Activated B cell treated with CpG ODN at 0.5 μM for 24 hours (primary cell): ENCODE measurements around the gene SPOP. TPM values are rescaled to one million over a fixed set of nuclear protein-coding genes. Genes with fewer than 3 reads are reported as not detected.

Source experiments
- ATAC-seq: fragments of 200-7000 bp; cut with Tn5 transposase; one replicate; pipeline ENCODE4 v1.10.0; 2021; ENCODE audit warnings: low read depth, mild to moderate bottlenecking, moderate library complexity
- CTCF ChIA-PET: fragments of 350-600 bp; sonication (Branson Sonifier 250); formaldehyde crosslinking; loops from one replicate; lab custom pipeline; 2021; ENCODE audit warnings: antibody characterized with exemption; lab: Charles Lee
- POLR2A ChIA-PET: fragments of 350-600 bp; sonication (Branson Sonifier 250); formaldehyde crosslinking; loops from one replicate; lab custom pipeline; 2021; ENCODE audit warnings: antibody characterized with exemption; lab: Charles Lee
- DNase-seq: peaks from one replicate; pipeline ENCODE4 v3.0.0; 2022
- H3K27ac Mint-ChIP-seq: one replicate; pipeline ENCODE4 v1.8.0; 2020; ENCODE audit warnings: mixed read lengths
- H3K27me3 Mint-ChIP-seq: one replicate; pipeline ENCODE4 v1.8.0; 2021; ENCODE audit warnings: mixed read lengths
- H3K36me3 Mint-ChIP-seq: one replicate; pipeline ENCODE4 v1.8.0; 2021; ENCODE audit warnings: low read depth, mixed read lengths
- H3K4me1 Mint-ChIP-seq: one replicate; pipeline ENCODE4 v1.8.0; 2021; ENCODE audit warnings: mixed read lengths
- H3K4me3 Mint-ChIP-seq: one replicate; pipeline ENCODE4 v1.8.0; 2020; ENCODE audit warnings: mild to moderate bottlenecking, mixed read lengths
- H3K9me3 Mint-ChIP-seq: one replicate; pipeline ENCODE4 v1.8.0; 2020; ENCODE audit warnings: mixed read lengths
- intact Hi-C: fragments of 100-400 bp; cut with micrococcal nuclease; formaldehyde crosslinking; loops from one replicate; pipeline ENCODE4 v1.15.1; 2024
- total RNA-seq: library from RNA; stranded (reverse); gene quantifications from 2 replicates; pipeline ENCODE4 v1.2.3, GENCODE V29; 2022
- TF ChIP-seq, protein P1 (sequence below): fragments of 200-600 bp; IDR thresholded peaks from one replicate; pipeline ENCODE4 v1.8.0; 2022; ENCODE audit warnings: antibody characterized with exemption, mild to moderate bottlenecking

SPOP gene
- total RNA-seq, 1 donor from 2014 or later, result 65.8 TPM

DNA sequence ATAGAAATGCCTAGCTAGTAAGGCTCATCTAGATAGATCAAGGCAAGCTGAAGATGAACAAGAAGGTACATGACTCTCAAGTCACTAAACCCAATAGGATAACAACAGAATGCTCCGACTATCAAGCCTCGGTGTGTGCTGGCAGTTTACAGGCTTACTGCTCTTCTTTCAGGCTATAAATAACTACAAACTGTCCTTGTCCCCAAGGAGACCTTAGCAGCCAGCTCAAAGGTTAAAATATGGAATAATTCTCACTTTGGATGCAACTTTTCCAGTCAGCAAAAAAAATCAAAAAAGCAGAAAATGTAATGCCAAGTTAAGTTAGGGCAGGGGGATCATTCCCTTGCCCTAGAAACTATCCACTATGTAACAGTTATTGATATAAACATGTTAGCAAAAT lies 44.6 kb downstream of the SPOP start:
- Mint-ChIP-seq H3K4me1 (peaks cover 2% of the 10 kb centered on the region), H3K4me3 (no peak overlapping the region), H3K27me3 (no peaks in the 10 kb centered on the region), H3K9me3 (no peaks in the 10 kb centered on the region), H3K36me3 (peaks cover 33% of the 10 kb centered on the region), H3K27ac (no peak overlapping the region)
- no peak for ATAC-seq
- DNase-seq, result no peak
- TF ChIP-seq, protein P1, sequence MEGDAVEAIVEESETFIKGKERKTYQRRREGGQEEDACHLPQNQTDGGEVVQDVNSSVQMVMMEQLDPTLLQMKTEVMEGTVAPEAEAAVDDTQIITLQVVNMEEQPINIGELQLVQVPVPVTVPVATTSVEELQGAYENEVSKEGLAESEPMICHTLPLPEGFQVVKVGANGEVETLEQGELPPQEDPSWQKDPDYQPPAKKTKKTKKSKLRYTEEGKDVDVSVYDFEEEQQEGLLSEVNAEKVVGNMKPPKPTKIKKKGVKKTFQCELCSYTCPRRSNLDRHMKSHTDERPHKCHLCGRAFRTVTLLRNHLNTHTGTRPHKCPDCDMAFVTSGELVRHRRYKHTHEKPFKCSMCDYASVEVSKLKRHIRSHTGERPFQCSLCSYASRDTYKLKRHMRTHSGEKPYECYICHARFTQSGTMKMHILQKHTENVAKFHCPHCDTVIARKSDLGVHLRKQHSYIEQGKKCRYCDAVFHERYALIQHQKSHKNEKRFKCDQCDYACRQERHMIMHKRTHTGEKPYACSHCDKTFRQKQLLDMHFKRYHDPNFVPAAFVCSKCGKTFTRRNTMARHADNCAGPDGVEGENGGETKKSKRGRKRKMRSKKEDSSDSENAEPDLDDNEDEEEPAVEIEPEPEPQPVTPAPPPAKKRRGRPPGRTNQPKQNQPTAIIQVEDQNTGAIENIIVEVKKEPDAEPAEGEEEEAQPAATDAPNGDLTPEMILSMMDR, result no peak
- intact Hi-C loops, result no loop called here
- CTCF ChIA-PET, result no interaction called here
- POLR2A ChIA-PET, result no interaction called here

DNA sequence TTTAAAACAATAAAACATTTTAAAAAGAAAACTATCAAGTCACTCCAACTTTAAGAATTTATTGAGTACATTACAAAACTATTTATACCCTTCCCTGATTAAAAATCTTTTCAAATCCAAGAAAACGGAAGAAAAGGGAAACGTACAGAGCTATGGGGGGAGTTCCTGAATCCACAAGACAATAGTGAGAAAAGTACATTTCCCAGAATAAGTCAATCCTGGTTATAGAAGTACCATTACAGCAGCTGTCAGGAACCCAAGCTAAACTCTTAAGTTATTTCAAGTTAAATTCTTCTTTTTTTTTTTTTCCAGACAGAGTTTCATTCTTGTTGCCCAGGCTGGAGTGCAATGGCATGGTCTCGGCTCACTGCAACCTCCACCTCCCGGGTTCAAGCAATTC lies 45.7 kb downstream of the SPOP start:
- TF ChIP-seq, protein P1, result no peak
- intact Hi-C loops, result no loop called here
- ChIA-PET POLR2A (no interaction called here), CTCF (no interaction called here)
- ATAC-seq (no peak), DNase-seq (no peak)
- Mint-ChIP-seq H3K27ac (no peak overlapping the region), H3K36me3 (peaks cover 32% of the 10 kb centered on the region), H3K4me3 (no peak overlapping the region), H3K9me3 (no peaks in the 10 kb centered on the region), H3K27me3 (no peaks in the 10 kb centered on the region), H3K4me1 (peaks cover 2% of the 10 kb centered on the region)

DNA sequence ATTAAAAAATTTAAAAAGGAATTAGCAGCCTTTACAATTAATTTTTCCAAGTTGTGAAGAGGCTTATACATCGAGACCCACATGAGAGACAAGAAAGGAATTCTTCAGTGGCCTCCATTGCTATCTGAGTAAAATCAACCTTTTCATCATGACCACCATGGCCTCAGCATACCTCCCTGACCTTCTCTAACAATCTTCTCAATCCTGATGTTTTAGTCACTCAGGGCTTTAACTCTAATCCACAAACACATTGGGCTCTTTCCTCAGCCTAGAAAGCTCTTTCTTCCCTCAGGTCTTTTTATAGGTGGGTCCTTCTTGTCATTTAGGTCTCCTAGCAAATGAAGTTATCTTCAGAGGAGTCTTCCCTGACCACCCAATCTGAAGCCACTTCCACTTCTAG lies 46.4 kb downstream of the SPOP start:
- ChIA-PET CTCF (no interaction called here), POLR2A (no interaction called here)
- Mint-ChIP-seq H3K36me3 (peaks cover 33% of the 10 kb centered on the region), H3K27me3 (no peaks in the 10 kb centered on the region), H3K9me3 (no peaks in the 10 kb centered on the region), H3K4me1 (peaks cover 2% of the 10 kb centered on the region), H3K4me3 (no peak overlapping the region), H3K27ac (no peak overlapping the region)
- TF ChIP-seq, protein P1, result no peak
- ATAC-seq (no peak), DNase-seq (no peak)
- intact Hi-C loops, result no loop called here

DNA sequence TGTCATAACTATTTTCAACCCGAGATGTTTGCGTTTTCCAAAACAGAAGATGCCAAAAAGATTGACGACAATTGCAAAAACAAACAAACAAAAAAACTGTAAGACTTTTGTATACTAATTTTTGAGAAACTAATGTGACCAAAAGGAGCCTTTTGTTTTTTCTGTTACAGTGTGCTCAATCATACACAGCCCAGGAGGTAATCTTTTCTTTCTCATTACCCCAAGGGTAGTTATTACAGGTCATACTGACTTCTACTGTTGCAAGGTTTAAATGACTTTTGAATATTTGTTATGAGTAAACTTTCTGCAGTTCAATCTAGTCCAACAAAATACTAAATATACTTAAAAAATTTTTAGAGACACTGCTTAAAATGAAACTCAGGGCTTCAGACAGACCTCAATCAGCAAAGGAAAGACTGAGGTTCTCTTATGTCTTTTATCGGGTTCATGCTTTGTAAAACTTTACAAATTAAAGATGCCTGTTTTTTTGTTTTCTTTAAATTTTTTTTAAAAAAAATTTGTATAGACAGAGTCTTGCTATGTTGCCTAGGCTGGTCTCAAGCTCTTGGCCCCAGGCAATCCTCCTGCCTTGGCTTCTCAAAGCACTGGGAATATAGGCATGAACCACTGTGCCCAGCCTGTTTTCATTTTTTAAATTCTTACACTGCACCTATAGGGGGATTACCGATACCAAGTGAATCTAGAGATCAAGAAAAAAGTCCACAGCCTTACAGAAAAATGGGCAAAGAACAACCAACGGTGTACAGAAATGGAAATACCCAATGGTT lies 47.6 kb downstream of the SPOP start:
- ATAC-seq (no peak), DNase-seq (no peak)
- peaks cover 33% of the 10 kb centered on the region for H3K36me3 Mint-ChIP-seq
- TF ChIP-seq, protein P1, result no peak
- H3K4me1 Mint-ChIP-seq, result peaks cover 2% of the 10 kb centered on the region
- H3K9me3 Mint-ChIP-seq, result no peaks in the 10 kb centered on the region
- H3K27ac Mint-ChIP-seq, result no peak overlapping the region
- no peaks in the 10 kb centered on the region for H3K27me3 Mint-ChIP-seq
- ChIA-PET CTCF (no interaction called here), POLR2A (interaction anchor here (0.6 kb wide), 1 partner anchor 64 kb away, joined by 3 read pairs; no protein-coding TSS in a partner anchor)
- intact Hi-C loops, result no loop called here
- no peak overlapping the region for H3K4me3 Mint-ChIP-seq

DNA sequence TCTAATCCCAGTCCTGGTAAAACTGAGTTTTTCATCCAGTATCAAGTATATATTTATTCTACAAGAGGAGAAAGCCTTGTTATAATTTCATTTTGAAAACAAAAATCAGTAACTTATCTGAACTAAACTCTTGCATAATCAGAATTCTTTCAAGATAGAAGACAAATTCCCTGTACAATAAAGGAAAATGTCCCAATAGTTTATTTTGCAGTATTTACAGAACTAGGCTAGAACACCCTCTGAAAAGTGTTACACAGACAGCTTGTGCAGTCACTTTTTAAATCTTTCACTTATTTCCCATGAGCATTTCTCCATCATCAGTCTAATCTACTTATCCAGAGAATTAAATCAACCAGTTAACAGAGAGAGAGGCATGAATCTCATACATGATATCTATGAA lies 48.5 kb downstream of the SPOP start:
- POLR2A ChIA-PET, result no interaction called here

More for the DNA sequence above, 48.5 kb downstream of the SPOP start:
- CTCF ChIA-PET, result no interaction called here
- ATAC-seq (no peak), DNase-seq (no peak)
- intact Hi-C loops, result no loop called here
- TF ChIP-seq, protein P1, result no peak
- H3K27me3 Mint-ChIP-seq, result no peaks in the 10 kb centered on the region
- no peaks in the 10 kb centered on the region for H3K9me3 Mint-ChIP-seq
- peaks cover 26% of the 10 kb centered on the region for H3K36me3 Mint-ChIP-seq
- no peak overlapping the region for H3K27ac Mint-ChIP-seq
- H3K4me3 Mint-ChIP-seq, result no peak overlapping the region
- H3K4me1 Mint-ChIP-seq, result peaks cover 2% of the 10 kb centered on the region
